Measurements from ENCODE around the gene PRTN3.
A peak's percentile ranks its signal among the peaks of the same experiment; 100 is the strongest.

Gene PRTN3

GRCh38 chr19:797528-798414, 43.0 kb upstream of the PRTN3 start:
- H3K4me1 ChIP-seq = peaks cover 38% of the 10 kb centered on the region
- H3K9ac ChIP-seq = peak overlapping the region; percentile 94
- peaks cover 47% of the 10 kb centered on the region for H3K36me3 ChIP-seq
- H3K4me3 ChIP-seq = peak overlapping the region; percentile 92
- H3K4me2 ChIP-seq = peak overlapping the region; percentile 100
- peaks cover 51% of the 10 kb centered on the region for H4K20me1 ChIP-seq
- no peak for TF ChIP-seq Cebpa-rat (IDR thresholded peaks at IDR 0.05)
- H3K27ac ChIP-seq = peak overlapping the region; percentile 98
- no peaks in the 10 kb centered on the region for H3K9me3 ChIP-seq
- no peaks in the 10 kb centered on the region for H3K27me3 ChIP-seq

DNA sequence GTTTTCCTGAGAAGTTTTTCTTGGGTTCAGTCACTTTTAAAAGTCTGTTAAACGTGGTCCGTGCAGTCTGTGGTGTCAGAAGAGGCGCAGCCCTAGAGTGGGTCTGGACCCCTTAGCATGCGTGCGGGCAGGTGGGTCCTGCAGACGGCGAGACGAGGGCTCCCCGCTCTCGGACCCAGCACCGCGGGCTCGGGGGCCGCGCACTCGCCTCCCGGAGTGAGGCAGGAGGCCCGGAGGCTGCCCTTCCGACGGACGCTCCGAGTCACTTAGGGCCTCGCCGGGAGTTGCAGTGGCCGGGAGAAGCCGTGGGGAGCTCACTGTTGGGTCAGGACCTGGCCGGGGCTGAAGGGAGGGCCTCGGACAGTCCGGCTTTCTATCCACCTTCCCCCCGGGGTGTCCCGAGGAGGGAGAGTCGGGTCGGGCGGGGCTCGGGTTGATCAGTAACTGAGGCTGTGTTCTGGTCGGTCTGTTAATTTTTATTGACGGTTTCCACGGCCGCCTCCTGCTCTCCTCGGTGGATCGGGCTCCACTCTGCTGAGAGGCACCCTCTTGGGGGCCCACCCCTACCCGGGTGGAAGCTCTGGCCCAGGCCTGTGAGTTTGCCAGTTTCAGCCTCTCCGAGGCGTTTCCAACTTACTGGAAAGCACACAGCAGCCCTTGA, 42.3 kb upstream of the PRTN3 start:
- TF ChIP-seq Cebpa-rat (IDR thresholded peaks at IDR 0.05) = no peak
- Histone ChIP-seq H3K4me1 (peaks cover 38% of the 10 kb centered on the region), H3K9ac (peak overlapping the region; percentile 94), H3K36me3 (peaks cover 55% of the 10 kb centered on the region), H3K9me3 (no peaks in the 10 kb centered on the region), H4K20me1 (peaks cover 59% of the 10 kb centered on the region), H3K4me3 (peak overlapping the region; percentile 92), H3K4me2 (peak overlapping the region; percentile 100), H3K27ac (peak overlapping the region; percentile 98), H3K27me3 (no peaks in the 10 kb centered on the region)

DNA sequence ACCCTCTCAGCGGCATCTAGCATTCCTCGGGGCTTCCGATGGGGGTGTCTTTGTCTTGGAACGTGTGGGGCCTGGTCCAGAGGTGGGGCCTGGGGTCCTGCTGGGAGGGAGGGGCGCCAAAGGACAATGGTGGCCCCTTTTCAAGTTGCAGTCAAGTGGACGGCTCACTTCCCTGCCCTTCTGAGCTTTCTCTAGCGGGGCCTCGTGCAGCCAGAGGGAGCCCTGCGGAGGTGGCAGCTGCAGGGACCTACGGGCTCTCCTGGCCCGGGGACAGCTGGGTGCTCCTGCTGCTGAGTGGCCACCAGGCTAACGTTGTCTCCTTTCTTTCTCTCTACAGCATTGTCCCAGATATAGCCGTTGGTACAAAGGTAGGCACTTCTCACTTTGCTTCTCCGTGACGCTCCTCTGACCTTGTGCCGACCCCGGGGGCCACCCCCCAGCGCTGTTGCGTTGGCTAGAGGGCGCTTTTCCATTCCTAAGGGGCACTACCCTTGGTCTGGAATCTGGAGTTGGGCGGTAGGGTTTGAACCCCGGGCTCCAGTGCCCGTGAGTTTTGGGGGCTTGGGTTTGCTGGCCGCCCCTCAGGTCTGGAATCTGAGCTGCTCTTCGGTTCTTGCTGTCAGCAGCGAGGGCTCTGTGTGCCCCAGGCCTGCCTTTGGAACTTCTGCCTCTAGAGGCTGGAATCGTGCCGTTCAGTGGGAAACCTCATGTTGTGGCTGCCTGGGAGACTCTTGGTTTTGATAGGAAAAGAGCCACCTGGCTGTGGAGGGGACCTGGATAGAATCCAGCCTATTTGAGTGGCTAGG, 41.5 kb upstream of the PRTN3 start:
- Histone ChIP-seq H3K4me2 (peak overlapping the region; percentile 100), H3K4me1 (peaks cover 38% of the 10 kb centered on the region), H3K9me3 (no peaks in the 10 kb centered on the region), H4K20me1 (peaks cover 66% of the 10 kb centered on the region), H3K27ac (peak overlapping the region; percentile 98), H3K9ac (peak overlapping the region; percentile 94), H3K27me3 (no peaks in the 10 kb centered on the region), H3K36me3 (peaks cover 62% of the 10 kb centered on the region), H3K4me3 (peak overlapping the region; percentile 92)
- TF ChIP-seq Cebpa-rat (IDR thresholded peaks at IDR 0.05) = no peak

DNA sequence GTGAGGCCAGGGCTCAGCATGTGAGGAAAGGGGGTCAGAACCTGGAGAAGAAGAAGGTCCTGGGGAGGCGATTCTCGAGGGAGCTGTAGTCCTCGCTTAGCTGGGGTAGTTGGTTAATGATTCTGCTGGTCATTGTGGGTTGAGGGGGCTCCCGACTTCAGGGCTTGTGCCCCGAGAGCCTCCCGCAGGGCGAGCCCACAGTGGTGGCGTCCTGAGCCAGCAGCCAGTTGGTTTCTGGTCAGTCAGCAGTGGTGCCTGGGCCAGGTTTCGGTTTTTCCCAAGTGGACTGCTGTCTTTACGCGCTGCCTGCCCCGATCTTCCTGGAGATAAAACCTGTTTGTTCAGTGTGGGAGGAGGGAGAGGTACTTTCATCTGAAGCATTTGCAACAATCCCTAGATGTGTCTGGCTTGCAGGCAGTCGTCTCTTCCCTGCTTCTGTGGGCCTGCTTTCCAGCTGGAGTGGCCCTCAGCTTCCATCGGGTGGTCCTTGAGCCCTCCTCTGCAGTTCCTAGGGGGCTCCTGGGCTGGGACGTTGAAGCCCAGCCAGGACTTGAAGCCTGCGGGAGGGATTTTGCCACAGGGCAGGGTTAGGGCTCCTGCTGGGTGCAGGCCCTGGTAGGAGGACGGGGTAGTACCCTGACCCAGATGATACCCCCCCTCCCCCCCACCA, 40.3 kb upstream of the PRTN3 start:
- H3K27me3 ChIP-seq = no peaks in the 10 kb centered on the region
- H3K36me3 ChIP-seq = peaks cover 75% of the 10 kb centered on the region
- H3K27ac ChIP-seq = no peak overlapping the region
- H3K4me2 ChIP-seq = peak overlapping the region; percentile 100
- H3K9me3 ChIP-seq = no peaks in the 10 kb centered on the region
- no peak overlapping the region for H3K4me3 ChIP-seq
- no peak for TF ChIP-seq Cebpa-rat (IDR thresholded peaks at IDR 0.05)
- peaks cover 38% of the 10 kb centered on the region for H3K4me1 ChIP-seq
- peaks cover 79% of the 10 kb centered on the region for H4K20me1 ChIP-seq
- H3K9ac ChIP-seq = peak overlapping the region; percentile 94; the same call in 1 of the 2 replicates

- H3K27me3 ChIP-seq = no peaks in the 10 kb centered on the region
- H4K20me1 ChIP-seq = peaks cover 86% of the 10 kb centered on the region
- no peaks in the 10 kb centered on the region for H3K9me3 ChIP-seq
- peaks cover 34% of the 10 kb centered on the region for H3K4me1 ChIP-seq
- H3K9ac ChIP-seq = no peak overlapping the region
- no peak overlapping the region for H3K27ac ChIP-seq
- no peak overlapping the region for H3K4me3 ChIP-seq
- H3K36me3 ChIP-seq = peaks cover 82% of the 10 kb centered on the region
- TF ChIP-seq Cebpa-rat (IDR thresholded peaks at IDR 0.05) = no peak
- H3K4me2 ChIP-seq = peak overlapping the region; percentile 100
Observed at GRCh38 chr19:801030-801860, 39.6 kb upstream of the PRTN3 start.

GRCh38 chr19:801861-802497, 38.8 kb upstream of the PRTN3 start:
- peaks cover 89% of the 10 kb centered on the region for H3K36me3 ChIP-seq
- peaks cover 93% of the 10 kb centered on the region for H4K20me1 ChIP-seq
- H3K9me3 ChIP-seq = no peaks in the 10 kb centered on the region
- no peak overlapping the region for H3K27ac ChIP-seq
- peaks cover 30% of the 10 kb centered on the region for H3K4me1 ChIP-seq
- no peak overlapping the region for H3K4me3 ChIP-seq
- 0 out of 2 replicates have a peak overlapping the region, but pooled peaks have one; percentile 29 for H3K9ac ChIP-seq
- TF ChIP-seq Cebpa-rat (IDR thresholded peaks at IDR 0.05) = no peak
- peak overlapping the region; percentile 100; the same call in 1 of the 2 replicates for H3K4me2 ChIP-seq
- H3K27me3 ChIP-seq = no peaks in the 10 kb centered on the region

DNA sequence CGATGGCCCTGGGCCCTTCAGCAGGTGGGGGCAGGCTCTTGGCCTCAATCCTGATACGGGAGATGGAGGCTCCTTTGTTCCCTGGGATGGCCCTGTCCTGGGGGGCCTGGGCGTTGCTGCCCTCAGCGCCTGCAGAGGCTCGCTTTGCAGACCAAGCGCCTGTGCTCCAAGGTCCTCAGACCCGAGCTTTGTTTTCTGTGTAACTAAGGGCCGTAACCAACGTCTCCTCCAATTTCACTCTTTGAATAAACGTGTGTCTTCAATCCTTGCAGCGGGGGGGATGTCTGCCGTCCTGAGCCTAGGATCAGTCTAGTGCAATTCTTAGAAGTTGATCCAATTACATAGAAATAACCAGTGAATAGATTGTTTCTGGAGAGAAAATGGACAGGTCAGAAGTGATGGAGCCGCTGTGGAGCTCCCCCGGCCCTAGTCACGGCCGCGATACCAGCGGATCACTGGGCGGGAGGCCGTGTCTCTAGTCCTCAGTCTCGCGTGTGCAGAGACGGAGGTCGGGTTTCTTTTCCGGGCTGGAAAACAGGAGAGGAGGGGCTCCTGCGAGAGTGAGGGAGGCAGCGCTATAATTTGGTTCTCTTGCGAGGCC, 38.2 kb upstream of the PRTN3 start:
- H3K36me3 ChIP-seq = peaks cover 96% of the 10 kb centered on the region
- H3K4me2 ChIP-seq = no peak overlapping the region
- peaks cover 30% of the 10 kb centered on the region for H3K4me1 ChIP-seq
- peaks cover 100% of the 10 kb centered on the region for H4K20me1 ChIP-seq
- no peaks in the 10 kb centered on the region for H3K27me3 ChIP-seq
- no peak for TF ChIP-seq Cebpa-rat (IDR thresholded peaks at IDR 0.05)
- no peaks in the 10 kb centered on the region for H3K9me3 ChIP-seq
- H3K4me3 ChIP-seq = no peak overlapping the region
- H3K9ac ChIP-seq = 0 out of 2 replicates have a peak overlapping the region, but pooled peaks have one; percentile 29
- H3K27ac ChIP-seq = no peak overlapping the region

- no peak for TF ChIP-seq Cebpa-rat (IDR thresholded peaks at IDR 0.05)
- H3K4me3 ChIP-seq = no peak overlapping the region
- H4K20me1 ChIP-seq = peaks cover 100% of the 10 kb centered on the region
- no peaks in the 10 kb centered on the region for H3K27me3 ChIP-seq
- peaks cover 100% of the 10 kb centered on the region for H3K36me3 ChIP-seq
- H3K9me3 ChIP-seq = no peaks in the 10 kb centered on the region
- H3K4me2 ChIP-seq = no peak overlapping the region
- H3K27ac ChIP-seq = no peak overlapping the region
- no peak overlapping the region for H3K9ac ChIP-seq
- peaks cover 30% of the 10 kb centered on the region for H3K4me1 ChIP-seq
Observed at GRCh38 chr19:803099-803561, 37.7 kb upstream of the PRTN3 start.

All from BLaER1 (cell line).